SK-N-SH (cell line): ENCODE measurements around the gene MED27. TPM values are rescaled to one million over a fixed set of nuclear protein-coding genes. Genes with fewer than 3 reads are reported as not detected.

Source experiments
- CTCF ChIA-PET: fragments of 300-600, 350-600 bp; formaldehyde crosslinking; extraction: SDS; loops from one replicate; lab custom pipeline; 2021; lab: Yijun Ruan, JAX
- POLR2A ChIA-PET: fragments of 350-600 bp; sonication (Branson Sonifier 250); formaldehyde crosslinking; extraction: SDS; loops from one replicate; lab custom pipeline; 2020; ENCODE audit warnings: antibody characterized with exemption, inconsistent platforms; lab: Yijun Ruan, JAX
- DNase-seq: peaks from one replicate; pipeline ENCODE4 v3.0.0; 2012
- H2AFZ ChIP-seq: fragments of 200-600 bp; sonication (generic); 2 replicates; pipeline ENCODE4 v1.8.1; 2016; ENCODE audit warnings: antibody characterized with exemption, mild to moderate bottlenecking, low read depth
- H3F3A ChIP-seq: fragments of 200-600 bp; sonication (generic); replicated peaks from 2 replicates; pipeline ENCODE3; 2016; ENCODE audit warnings: antibody characterized with exemption, mild to moderate bottlenecking; ENCODE audit not compliant: insufficient read depth
- H3K27ac ChIP-seq, 2 experiments: fragments of 200-500 bp in 1 of 2; fragments of 200-600 bp in 1 of 2; sonication (Bioruptor generic) in 1 of 2; sonication (generic), shearing (Covaris generic) in 1 of 2; 2 replicates each; pipeline versions ENCODE4 v1.5.1 to v1.6.1; 2014 to 2016; ENCODE audit warnings: low read depth in 2 of 2, inconsistent platforms in 1 of 2, low read length in 1 of 2, mild to moderate bottlenecking in 1 of 2, mixed read lengths in 1 of 2
- H3K27me3 ChIP-seq: fragments of 200-600 bp; sonication (generic), shearing (Covaris generic); 2 replicates; pipeline ENCODE4 v1.6.1; 2016; ENCODE audit warnings: mixed run types; ENCODE audit not compliant: insufficient read depth
- H3K36me3 ChIP-seq, 2 experiments: fragments of 200-500 bp in 1 of 2; fragments of 200-600 bp in 1 of 2; sonication (Bioruptor generic) in 1 of 2; sonication (generic) in 1 of 2; replicated peaks in 1 of 2; 2 replicates each; pipeline versions ENCODE3 to v1.5.1; 2014 to 2016; ENCODE audit warnings: low read length in 1 of 2, mild to moderate bottlenecking in 1 of 2; ENCODE audit not compliant: insufficient read depth in 2 of 2, control insufficient read depth in 1 of 2
- H3K4me1 ChIP-seq, 2 experiments: fragments of 200-500 bp in 1 of 2; fragments of 200-600 bp in 1 of 2; sonication (Bioruptor generic) in 1 of 2; sonication (generic), shearing (Covaris generic) in 1 of 2; 2 replicates each; pipeline versions ENCODE4 v1.5.1 to v1.6.1; 2014 to 2016; ENCODE audit warnings: low read depth in 1 of 2, low read length in 1 of 2, mixed run types in 1 of 2; ENCODE audit not compliant: insufficient read depth in 2 of 2, control insufficient read depth in 1 of 2
- H3K4me2 ChIP-seq: fragments of 200-600 bp; sonication (generic), shearing (Covaris generic); 2 replicates; pipeline ENCODE4 v1.6.1; 2017; ENCODE audit warnings: mixed run types
- H3K4me3 ChIP-seq, 2 experiments: fragments of 200-500 bp in 1 of 2; fragments of 200-600 bp in 1 of 2; sonication (Bioruptor generic) in 1 of 2; sonication (generic), shearing (Covaris generic) in 1 of 2; 2 replicates each; pipeline versions ENCODE4 v1.5.1 to v1.8.1; 2014 to 2016; ENCODE audit warnings: low read depth in 2 of 2, inconsistent platforms in 1 of 2, low read length in 1 of 2, mild to moderate bottlenecking in 1 of 2, mixed read lengths in 1 of 2, moderate library complexity in 1 of 2
- H3K79me2 ChIP-seq: fragments of 200-600 bp; sonication (generic); 2 replicates; pipeline ENCODE4 v1.8.1; 2017; ENCODE audit warnings: mild to moderate bottlenecking; ENCODE audit not compliant: insufficient read depth
- H3K9ac ChIP-seq: fragments of 200-600 bp; sonication (generic); 2 replicates; pipeline ENCODE4 v1.6.1; 2017; ENCODE audit warnings: mixed run types
- H3K9me2 ChIP-seq: fragments of 200-600 bp; sonication (generic); 2 replicates; pipeline ENCODE4 v1.6.1; 2017; ENCODE audit warnings: mixed run types
- H3K9me3 ChIP-seq: fragments of 200-600 bp; sonication (generic); 2 replicates; pipeline ENCODE4 v1.6.1; 2017; ENCODE audit warnings: mixed run types, mild to moderate bottlenecking, moderate library complexity
- H4K20me1 ChIP-seq: fragments of 200-600 bp; sonication (generic); 2 replicates; pipeline ENCODE4 v1.6.1; 2017; ENCODE audit warnings: mild to moderate bottlenecking, mixed run types; ENCODE audit not compliant: insufficient read depth
- CHD2 ChIP-seq: fragments of 150-350 bp; IDR thresholded peaks from 2 replicates; pipeline ENCODE4 v1.6.1; 2018; ENCODE audit warnings: low read length; ENCODE audit not compliant: partially characterized antibody
- ELF1 ChIP-seq: IDR thresholded peaks from 2 replicates; pipeline ENCODE4 v1.4.0; 2012
- EZH2phosphoT487 ChIP-seq: fragments of 200-600 bp; sonication (generic); IDR thresholded peaks from 2 replicates; pipeline ENCODE4 v1.6.1; 2017; ENCODE audit warnings: low read depth, mixed run types, mild to moderate bottlenecking, antibody characterized with exemption, moderate library complexity, borderline replicate concordance
- GATA2 ChIP-seq: sonication (generic); formaldehyde crosslinking; IDR thresholded peaks from 2 replicates; pipeline ENCODE4 v1.5.0; 2020; ENCODE audit warnings: mild to moderate bottlenecking, missing genetic modification reagents
- IRF3 ChIP-seq: fragments of 150-350 bp; IDR thresholded peaks from 2 replicates; pipeline ENCODE4 v1.6.1; 2016; ENCODE audit warnings: mild to moderate bottlenecking, low read depth, low read length
- JUND ChIP-seq: IDR thresholded peaks from 2 replicates; pipeline ENCODE4 v1.4.0; 2012
- MEF2A ChIP-seq: IDR thresholded peaks from 2 replicates; pipeline ENCODE4 v1.4.0; 2012; ENCODE audit warnings: low read depth, borderline replicate concordance
- MXI1 ChIP-seq: IDR thresholded peaks from 2 replicates; pipeline ENCODE4 v1.6.1; 2012; ENCODE audit warnings: mild to moderate bottlenecking, low read depth, low read length, improper control_type of control experiment
- NRF1 ChIP-seq: IDR thresholded peaks from 2 replicates; pipeline ENCODE4 v1.6.1; 2012; ENCODE audit warnings: low read depth, mild to moderate bottlenecking, low read length
- POLR2AphosphoS5 ChIP-seq: IDR thresholded peaks from 2 replicates; pipeline ENCODE4 v1.6.1; 2012; ENCODE audit warnings: low read depth, low read length
- RAD21 ChIP-seq: IDR thresholded peaks from 2 replicates; pipeline ENCODE4 v1.6.1; 2012; ENCODE audit warnings: mild to moderate bottlenecking, low read length
- RCOR1 ChIP-seq: fragments of 150-350 bp; IDR thresholded peaks from 2 replicates; pipeline ENCODE4 v1.6.1; 2017; ENCODE audit warnings: antibody characterized with exemption, low read length
- RFX5 ChIP-seq: IDR thresholded peaks from 2 replicates; pipeline ENCODE4 v1.6.1; 2012; ENCODE audit warnings: mild to moderate bottlenecking, improper control_type of control experiment, low read length
- RXRA ChIP-seq: IDR thresholded peaks from 2 replicates; pipeline ENCODE4 v1.4.0; 2012; ENCODE audit warnings: low read depth, mild to moderate bottlenecking, borderline replicate concordance
- SMC3 ChIP-seq: IDR thresholded peaks from 2 replicates; pipeline ENCODE4 v1.6.1; 2012; ENCODE audit warnings: low read depth, low read length, improper control_type of control experiment
- TAF1 ChIP-seq: IDR thresholded peaks from 2 replicates; pipeline ENCODE4 v1.6.1; 2012; ENCODE audit warnings: low read depth, mild to moderate bottlenecking, low read length, moderate library complexity, borderline replicate concordance
- TCF12 ChIP-seq: IDR thresholded peaks from 2 replicates; pipeline ENCODE4 v1.4.0; 2012
- TEAD4 ChIP-seq: IDR thresholded peaks from 2 replicates; pipeline ENCODE4 v1.4.0; 2012; ENCODE audit warnings: mild to moderate bottlenecking, borderline replicate concordance; ENCODE audit not compliant: insufficient read depth
- USF1 ChIP-seq: IDR thresholded peaks from 2 replicates; pipeline ENCODE4 v1.4.0; 2012; ENCODE audit warnings: low read depth, borderline replicate concordance
- WGBS: methylation state at CpG from one replicate; pipeline ENCODE4 v1.1.6; 2017; ENCODE audit warnings: low lambda C conversion rate; 5-methylcytosine and 5-hydroxymethylcytosine counted together
- polyA plus RNA-seq, 3 experiments: library from polyadenylated mRNA; depleted of rRNA; stranded (reverse); fragments of >200 nt; gene quantifications; 2 replicates each; pipeline ENCODE4 v1.2.3, GENCODE V29; 2012
- TF ChIP-seq, protein P1 (sequence below): fragments of 200-600 bp; sonication (generic); IDR thresholded peaks from 2 replicates; pipeline ENCODE4 v1.6.1; 2017; ENCODE audit warnings: antibody characterized with exemption, mild to moderate bottlenecking, moderate library complexity
- TF ChIP-seq, protein P2 (sequence below): fragments of 150-350 bp; IDR thresholded peaks from 2 replicates; pipeline ENCODE4 v1.6.1; 2017; ENCODE audit warnings: antibody characterized with exemption, low read length, low read depth, borderline replicate concordance

Gene MED27
- polyA plus RNA-seq, 1 of the 3 experiments (the other 2 are of a cell fraction) = 35.0 TPM

- H3K79me2 ChIP-seq = peaks cover 18% of the 10 kb centered on the region; the same call in 1 of the 2 replicates
- no peaks in the 10 kb centered on the region for H3K9me2 ChIP-seq
- DNase-seq = no peak
- peaks cover 30% of the 10 kb centered on the region for H4K20me1 ChIP-seq
- H3K36me3 ChIP-seq = peaks cover 4 to 8% of the 10 kb centered on the region in 2 experiments
- no peak overlapping the region for H3K4me3 ChIP-seq
- no peaks in the 10 kb centered on the region for H3K27me3 ChIP-seq
- CTCF ChIA-PET = interaction anchor here (0.7 to 1.8 kb wide), 4 partner anchors 8 to 253 kb away, joined by 3 to 6 read pairs (median 3); no protein-coding TSS in a partner anchor
- TF ChIP-seq TEAD4 (no peak), IRF3 (no peak), POLR2AphosphoS5 (no peak), SMC3 (no peak), MEF2A (no peak), TCF12 (no peak), TAF1 (no peak), GATA2 (CRISPR knock-in tag) (no peak)
- no peak overlapping the region for H3K9ac ChIP-seq
- no peak overlapping the region for H2AFZ ChIP-seq
- H3K4me2 ChIP-seq = no peak overlapping the region
- POLR2A ChIA-PET = no interaction called here
- WGBS = 91% methylated on average over 3 of the region's 3 CpGs
- H3K9me3 ChIP-seq = no peaks in the 10 kb centered on the region
- H3K27ac ChIP-seq = no peak overlapping the region
- peaks cover 16 to 29% of the 10 kb centered on the region in 2 experiments; a peak in 3 of 4 replicates for H3K4me1 ChIP-seq
- H3F3A ChIP-seq = no peaks in the 10 kb centered on the region
Observed at GRCh38 chr9:132015866-132016265, 63.8 kb downstream of the MED27 start.

DNA sequence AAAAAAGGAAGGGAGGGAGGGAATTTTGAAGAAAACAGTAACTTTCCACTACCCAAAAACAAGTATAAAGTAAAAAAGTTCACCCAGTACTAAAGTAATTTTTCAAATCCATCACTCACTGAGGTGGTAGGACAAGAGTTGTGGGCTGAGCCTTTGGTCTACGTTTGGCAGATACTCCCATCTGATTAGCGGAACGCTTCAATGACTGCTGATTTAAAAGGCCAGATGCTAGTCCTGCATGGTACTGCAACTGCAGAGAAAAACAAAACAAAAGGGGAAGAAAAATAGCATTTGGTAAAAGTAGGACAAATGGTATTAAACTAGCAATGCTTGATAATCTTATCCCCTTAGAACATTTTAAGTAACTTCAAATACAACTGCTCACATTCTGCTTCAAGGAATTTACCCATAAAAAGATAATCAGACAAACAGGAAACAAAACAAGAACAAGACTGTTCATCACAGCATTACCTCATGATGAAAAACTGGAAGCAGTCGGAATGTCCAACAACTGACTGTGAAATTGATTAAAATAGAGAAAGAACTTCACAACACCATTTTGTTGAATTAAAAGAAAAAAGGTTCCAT, 65.4 kb downstream of the MED27 start:
- Histone ChIP-seq H3K9me2 (no peaks in the 10 kb centered on the region), H2AFZ (no peak overlapping the region), H3K27me3 (no peaks in the 10 kb centered on the region), H4K20me1 (peaks cover 14% of the 10 kb centered on the region), H3K4me3 (no peak overlapping the region), H3K27ac (peak overlapping the region in 1 of 2 experiments; percentile 20; a peak in 1 of 4 replicates), H3K36me3 (peaks cover 4 to 8% of the 10 kb centered on the region in 2 experiments), H3K9ac (no peak overlapping the region), H3F3A (no peaks in the 10 kb centered on the region), H3K79me2 (peaks cover 10% of the 10 kb centered on the region; the same call in 1 of the 2 replicates), H3K4me1 (peaks cover 11 to 14% of the 10 kb centered on the region in 2 experiments; a peak in 3 of 4 replicates), H3K9me3 (no peaks in the 10 kb centered on the region), H3K4me2 (no peak overlapping the region)
- 81% methylated on average over 4 of the region's 4 CpGs for WGBS
- ChIA-PET POLR2A (no interaction called here), CTCF (interaction anchor here (1.1 kb wide), 1 partner anchor 10 kb away, joined by 3 read pairs; no protein-coding TSS in a partner anchor)
- TF ChIP-seq EZH2phosphoT487 (no peak), RAD21 (peak; percentile 9; the same call in 1 of the 2 replicates), USF1 (no peak), JUND (no peak), POLR2AphosphoS5 (no peak), RXRA (no peak), TAF1 (no peak), RFX5 (no peak), NRF1 (no peak), CHD2 (no peak), ELF1 (no peak), RCOR1 (no peak), MXI1 (no peak; the same call in 1 of the 2 replicates), GATA2 (CRISPR knock-in tag) (peak; percentile 52; the same call in 1 of the 2 replicates)
- TF ChIP-seq, protein P1, sequence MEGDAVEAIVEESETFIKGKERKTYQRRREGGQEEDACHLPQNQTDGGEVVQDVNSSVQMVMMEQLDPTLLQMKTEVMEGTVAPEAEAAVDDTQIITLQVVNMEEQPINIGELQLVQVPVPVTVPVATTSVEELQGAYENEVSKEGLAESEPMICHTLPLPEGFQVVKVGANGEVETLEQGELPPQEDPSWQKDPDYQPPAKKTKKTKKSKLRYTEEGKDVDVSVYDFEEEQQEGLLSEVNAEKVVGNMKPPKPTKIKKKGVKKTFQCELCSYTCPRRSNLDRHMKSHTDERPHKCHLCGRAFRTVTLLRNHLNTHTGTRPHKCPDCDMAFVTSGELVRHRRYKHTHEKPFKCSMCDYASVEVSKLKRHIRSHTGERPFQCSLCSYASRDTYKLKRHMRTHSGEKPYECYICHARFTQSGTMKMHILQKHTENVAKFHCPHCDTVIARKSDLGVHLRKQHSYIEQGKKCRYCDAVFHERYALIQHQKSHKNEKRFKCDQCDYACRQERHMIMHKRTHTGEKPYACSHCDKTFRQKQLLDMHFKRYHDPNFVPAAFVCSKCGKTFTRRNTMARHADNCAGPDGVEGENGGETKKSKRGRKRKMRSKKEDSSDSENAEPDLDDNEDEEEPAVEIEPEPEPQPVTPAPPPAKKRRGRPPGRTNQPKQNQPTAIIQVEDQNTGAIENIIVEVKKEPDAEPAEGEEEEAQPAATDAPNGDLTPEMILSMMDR = no peak
- TF ChIP-seq, protein P2, sequence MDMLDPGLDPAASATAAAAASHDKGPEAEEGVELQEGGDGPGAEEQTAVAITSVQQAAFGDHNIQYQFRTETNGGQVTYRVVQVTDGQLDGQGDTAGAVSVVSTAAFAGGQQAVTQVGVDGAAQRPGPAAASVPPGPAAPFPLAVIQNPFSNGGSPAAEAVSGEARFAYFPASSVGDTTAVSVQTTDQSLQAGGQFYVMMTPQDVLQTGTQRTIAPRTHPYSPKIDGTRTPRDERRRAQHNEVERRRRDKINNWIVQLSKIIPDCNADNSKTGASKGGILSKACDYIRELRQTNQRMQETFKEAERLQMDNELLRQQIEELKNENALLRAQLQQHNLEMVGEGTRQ = no peak
- DNase-seq = no peak
